DND-41 (cell line): Measurements from ENCODE around the gene XIRP2.

Experiments used
- ATAC-seq: fragments of 200-7000 bp; cut with Tn5 transposase; 3 replicates; pipeline ENCODE4 v1.9.1; 2021; ENCODE audit warnings: low read depth; ENCODE audit not compliant: insufficient read depth
- DNase-seq: peaks from one replicate; pipeline ENCODE4 v3.0.0-alpha.2; 2020
- H2AFZ ChIP-seq: 2 replicates; pipeline ENCODE4 v1.6.0; 2012; ENCODE audit warnings: low read depth, low read length
- H3K27ac ChIP-seq: 2 replicates; pipeline ENCODE4 v1.5.1; 2012; ENCODE audit warnings: low read length, inconsistent platforms
- H3K27me3 ChIP-seq: fragments of 200-600 bp; sonication (generic); 2 replicates; pipeline ENCODE4 v1.6.0; 2012; ENCODE audit warnings: low read length, mild to moderate bottlenecking, inconsistent platforms; ENCODE audit not compliant: insufficient read depth, poor library complexity
- H3K36me3 ChIP-seq: 2 replicates; pipeline ENCODE4 v1.5.1; 2012; ENCODE audit warnings: low read length, inconsistent platforms; ENCODE audit not compliant: insufficient read depth
- H3K4me1 ChIP-seq: 2 replicates; pipeline ENCODE4 v1.5.1; 2012; ENCODE audit warnings: mild to moderate bottlenecking, low read length; ENCODE audit not compliant: insufficient read depth
- H3K4me2 ChIP-seq: 2 replicates; pipeline ENCODE4 v1.6.0; 2012; ENCODE audit warnings: mild to moderate bottlenecking, moderate library complexity, low read length, inconsistent platforms; ENCODE audit not compliant: insufficient read depth
- H3K4me3 ChIP-seq, 2 experiments: fragments of 200-600 bp in 1 of 2; shearing (Covaris generic) in 1 of 2; 2 replicates each; pipeline ENCODE4 v1.5.1; 2012 to 2016; ENCODE audit warnings: inconsistent platforms in 2 of 2, low read length in 2 of 2, mild to moderate bottlenecking in 2 of 2, low read depth in 1 of 2, moderate library complexity in 1 of 2
- H3K79me2 ChIP-seq: 2 replicates; pipeline ENCODE4 v1.6.0; 2012; ENCODE audit warnings: low read length, inconsistent platforms; ENCODE audit not compliant: insufficient read depth
- H3K9ac ChIP-seq: 2 replicates; pipeline ENCODE4 v1.6.0; 2012; ENCODE audit warnings: low read depth, mild to moderate bottlenecking, inconsistent platforms, low read length, moderate library complexity
- H3K9me3 ChIP-seq: 2 replicates; pipeline ENCODE4 v1.5.1; 2012; ENCODE audit warnings: low read length, moderate library complexity, mild to moderate bottlenecking, inconsistent platforms; ENCODE audit not compliant: insufficient read depth, severe bottlenecking
- H4K20me1 ChIP-seq: 2 replicates; pipeline ENCODE4 v1.6.0; 2012; ENCODE audit warnings: low read length; ENCODE audit not compliant: insufficient read depth
- CTCF ChIP-seq: IDR thresholded peaks from 2 replicates; pipeline ENCODE4 v1.5.1; 2012; ENCODE audit warnings: borderline replicate concordance, low read length, moderate library complexity, mild to moderate bottlenecking; ENCODE audit not compliant: poor library complexity, severe bottlenecking; ENCODE audit errors: extremely low read depth
- EZH2 ChIP-seq: IDR thresholded peaks from 3 replicates; pipeline ENCODE4 v1.6.1; 2012; ENCODE audit warnings: borderline replicate concordance, low read depth, mild to moderate bottlenecking, moderate library complexity, low read length, inconsistent platforms; ENCODE audit not compliant: severe bottlenecking

Gene XIRP2

GRCh38 chr2:166958986-166959481, 70.8 kb downstream of the XIRP2 start:
- Histone ChIP-seq H3K4me1 (no peaks in the 10 kb centered on the region), H3K27ac (no peak overlapping the region), H3K9ac (no peak overlapping the region), H4K20me1 (no peaks in the 10 kb centered on the region), H2AFZ (no peak overlapping the region), H3K4me3 (no peak overlapping the region), H3K36me3 (no peaks in the 10 kb centered on the region), H3K4me2 (no peak overlapping the region), H3K79me2 (no peaks in the 10 kb centered on the region), H3K27me3 (no peaks in the 10 kb centered on the region), H3K9me3 (no peaks in the 10 kb centered on the region)
- ATAC-seq, result no peak
- DNase-seq, result no peak
- TF ChIP-seq EZH2, result no peak
- no peak for TF ChIP-seq CTCF

GRCh38 chr2:166959556-166959955, 71.3 kb downstream of the XIRP2 start:
- no peaks in the 10 kb centered on the region for H3K36me3 ChIP-seq
- H3K9me3 ChIP-seq, result no peaks in the 10 kb centered on the region
- H3K4me3 ChIP-seq, result no peak overlapping the region
- no peak overlapping the region for H2AFZ ChIP-seq
- H4K20me1 ChIP-seq, result no peaks in the 10 kb centered on the region
- no peak for TF ChIP-seq CTCF
- no peak for TF ChIP-seq EZH2
- DNase-seq (no peak), ATAC-seq (no peak)
- no peak overlapping the region for H3K4me2 ChIP-seq
- no peak overlapping the region for H3K27ac ChIP-seq
- no peaks in the 10 kb centered on the region for H3K4me1 ChIP-seq
- no peaks in the 10 kb centered on the region for H3K79me2 ChIP-seq
- H3K9ac ChIP-seq, result no peak overlapping the region
- H3K27me3 ChIP-seq, result no peaks in the 10 kb centered on the region

- no peaks in the 10 kb centered on the region for H3K27me3 ChIP-seq
- no peak overlapping the region for H2AFZ ChIP-seq
- no peak for ATAC-seq
- no peak overlapping the region for H3K4me3 ChIP-seq
- H4K20me1 ChIP-seq, result no peaks in the 10 kb centered on the region
- no peaks in the 10 kb centered on the region for H3K9me3 ChIP-seq
- no peaks in the 10 kb centered on the region for H3K79me2 ChIP-seq
- H3K27ac ChIP-seq, result no peak overlapping the region
- no peak overlapping the region for H3K9ac ChIP-seq
- no peak overlapping the region for H3K4me2 ChIP-seq
- TF ChIP-seq CTCF (no peak), EZH2 (no peak)
- no peaks in the 10 kb centered on the region for H3K36me3 ChIP-seq
- no peaks in the 10 kb centered on the region for H3K4me1 ChIP-seq
- DNase-seq, result no peak
Measured at GRCh38 chr2:166960702-166961270, 72.5 kb downstream of the XIRP2 start.

GRCh38 chr2:166961933-166962332, 73.7 kb downstream of the XIRP2 start:
- H3K4me2 ChIP-seq, result no peak overlapping the region
- H3K79me2 ChIP-seq, result no peaks in the 10 kb centered on the region
- H3K4me1 ChIP-seq, result no peaks in the 10 kb centered on the region
- no peak overlapping the region for H3K9ac ChIP-seq
- no peak overlapping the region for H3K27ac ChIP-seq
- no peaks in the 10 kb centered on the region for H3K9me3 ChIP-seq
- no peak overlapping the region for H3K4me3 ChIP-seq
- H3K27me3 ChIP-seq, result no peaks in the 10 kb centered on the region
- DNase-seq (no peak), ATAC-seq (no peak)
- no peak overlapping the region for H2AFZ ChIP-seq
- no peaks in the 10 kb centered on the region for H3K36me3 ChIP-seq
- H4K20me1 ChIP-seq, result no peaks in the 10 kb centered on the region
- TF ChIP-seq EZH2 (no peak), CTCF (no peak)
